Measurements from ENCODE around the gene BMPR1A. TPM values are rescaled to one million over a fixed set of nuclear protein-coding genes. Genes with fewer than 3 reads are reported as not detected.

BMPR1A gene
- total and polyA plus RNA-seq, 2 of the 4 experiments (the other 2 are of a cell fraction), result 15.9 to 93.7 TPM

DNA sequence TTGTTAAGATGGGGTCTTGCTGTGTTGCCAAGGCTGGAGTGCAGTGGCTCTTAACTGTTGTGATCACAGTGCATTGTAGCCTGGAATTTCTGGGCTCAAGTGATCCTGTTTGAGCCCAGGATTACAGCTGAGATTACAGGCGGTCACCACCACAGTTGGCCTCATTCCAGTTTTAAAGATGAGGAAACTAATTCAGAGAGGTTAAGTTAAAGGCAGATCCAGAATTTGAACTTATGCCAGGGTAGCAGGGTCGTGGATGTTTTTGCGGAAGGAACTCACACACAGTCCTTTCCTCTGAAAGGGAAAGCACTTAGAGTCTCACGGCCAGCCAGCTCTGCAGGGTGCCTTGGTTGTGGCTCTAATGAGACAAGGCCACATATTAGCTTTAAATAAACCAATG is 116.3 kb downstream of the BMPR1A start:
- no TSS peak for BruUV-seq (replicated peaks)
- H3K4me1 ChIP-seq (ENCODE audit: control insufficient read depth, insufficient read depth, low read length), result peaks cover 13% of the 10 kb centered on the region
- H2BK120ac ChIP-seq (ENCODE audit: low read depth, low read length), result no peak overlapping the region
- WGBS, 2 experiments (ENCODE audit: extremely low coverage in 2 of 2, insufficient read length in 1 of 2), result 60% methylated on average over 3 of the region's 4 CpGs; no CpG with 5 or more reads in 1 of the 2 experiments
- H4K20me1 ChIP-seq (ENCODE audit: insufficient read depth, low read length), result peaks cover 4% of the 10 kb centered on the region; the same call in 1 of the 2 replicates
- H4K8ac ChIP-seq (ENCODE audit: low read depth in 2 of 2, low read length in 2 of 2), result no peak overlapping the region
- H3K18ac ChIP-seq (ENCODE audit: low read depth, low read length), result no peak overlapping the region
- no peak for DNase-seq
- no peak for TF ChIP-seq BHLHE40 (IDR thresholded peaks at IDR 0.05; ENCODE audit: low read depth, low read length)
- no peak for TF ChIP-seq MXI1 (IDR thresholded peaks at IDR 0.05; ENCODE audit: borderline replicate concordance, low read depth, low read length)
- TF ChIP-seq FOS (IDR thresholded peaks at IDR 0.05; ENCODE audit: low read depth, low read length), result no peak
- TF ChIP-seq CEBPB (IDR thresholded peaks at IDR 0.05; ENCODE audit: low read depth, low read length), result no peak
- ATAC-seq (ENCODE audit: low read depth), result no peak
- no peak overlapping the region for H3K27ac ChIP-seq (ENCODE audit: insufficient read depth, low read length)
- no peak overlapping the region for H3K4me2 ChIP-seq (ENCODE audit: low read depth, low read length)
- H3K9me3 ChIP-seq (ENCODE audit: control insufficient read depth, insufficient read depth, low read length), result no peaks in the 10 kb centered on the region
- no peaks in the 10 kb centered on the region for H3K27me3 ChIP-seq (ENCODE audit: control insufficient read depth, insufficient read depth, low read length)
- H4K91ac ChIP-seq (ENCODE audit: insufficient read depth, low read depth, low read length), result no peak overlapping the region
- no peak overlapping the region for H3K9ac ChIP-seq (ENCODE audit: low read depth, low read length)
- H3K36me3 ChIP-seq (ENCODE audit: control insufficient read depth, insufficient read depth, low read length), result no peaks in the 10 kb centered on the region
- H3K14ac ChIP-seq (replicated peaks; ENCODE audit: low read depth, low read length), result no peak overlapping the region
- H2BK20ac ChIP-seq (ENCODE audit: low read depth, low read length), result no peak overlapping the region
- H2BK15ac ChIP-seq (ENCODE audit: low read depth, low read length), result no peak overlapping the region
- ChIA-PET CTCF (no interaction called here), POLR2A (ENCODE audit: unreplicated experiment) (no interaction called here)
- H4K5ac ChIP-seq (ENCODE audit: low read depth, low read length), result no peak overlapping the region
- no peak overlapping the region for H3K4ac ChIP-seq (ENCODE audit: low read depth, low read length)
- peaks cover 19 to 48% of the 10 kb centered on the region in 2 experiments for H3K79me1 ChIP-seq (ENCODE audit: low read depth in 1 of 2, low read length in 2 of 2)
- peaks cover 13% of the 10 kb centered on the region for H3K9me1 ChIP-seq (ENCODE audit: insufficient read depth, low read length)
- no peak overlapping the region for H3K4me3 ChIP-seq (ENCODE audit: insufficient read depth, low read depth, low read length)
- H2AFZ ChIP-seq (replicated peaks; ENCODE audit: low read length, poor library complexity), result no peak overlapping the region
- no peak overlapping the region for H2AK9ac ChIP-seq (replicated peaks; ENCODE audit: low read depth, low read length, poor library complexity)
- H2BK5ac ChIP-seq (ENCODE audit: low read depth, low read length, poor library complexity, severe bottlenecking), result no peak overlapping the region
- no peak overlapping the region for H3K23ac ChIP-seq (ENCODE audit: low read depth, low read length)
- intact Hi-C loops (cut with micrococcal nuclease) (no loop called here), dilution Hi-C loops (cut with HindIII; ENCODE audit: low sequenced_read_pairs, unreplicated experiment) (no loop called here), in situ Hi-C loops (cut with MboI; ENCODE audit: low sequenced_read_pairs) (no loop called here)
- H3K56ac ChIP-seq (ENCODE audit: extremely low read depth, insufficient read depth, low read length), result no peak overlapping the region
- no peak overlapping the region; the same call in 1 of the 2 replicates for H2AK5ac ChIP-seq (ENCODE audit: low read depth, low read length)
